GM12874 (cell line): Measurements from ENCODE around the gene PPWD1.

ENCODE experiments used
- TF ChIP-seq, protein P1 (sequence below): IDR thresholded peaks from 2 replicates; pipeline ENCODE4 v1.5.1; 2011; ENCODE audit warnings: low read depth, mild to moderate bottlenecking, control low read depth, low read length, moderate library complexity; ENCODE audit not compliant: insufficient read depth

Gene PPWD1

DNA sequence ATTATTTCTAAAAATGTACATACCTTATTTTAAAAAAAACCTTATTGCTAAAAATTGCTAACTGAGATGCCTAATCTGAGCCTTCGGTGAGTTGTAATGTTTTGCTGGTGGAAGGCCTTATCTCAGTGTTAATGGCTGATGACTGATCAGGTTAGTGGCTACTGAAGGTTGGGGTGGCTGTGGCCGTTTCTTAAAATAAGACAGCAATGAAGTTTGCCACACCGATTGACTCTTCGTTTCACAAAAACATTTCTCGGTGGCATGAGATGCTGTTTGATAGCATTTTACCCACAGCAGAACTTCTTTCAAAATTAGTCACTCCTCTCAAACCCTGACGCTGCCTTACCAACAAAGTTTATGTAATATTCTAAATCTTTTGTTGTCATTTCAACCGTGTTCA, 14.8 kb upstream of the PPWD1 start:
- TF ChIP-seq, protein P1, sequence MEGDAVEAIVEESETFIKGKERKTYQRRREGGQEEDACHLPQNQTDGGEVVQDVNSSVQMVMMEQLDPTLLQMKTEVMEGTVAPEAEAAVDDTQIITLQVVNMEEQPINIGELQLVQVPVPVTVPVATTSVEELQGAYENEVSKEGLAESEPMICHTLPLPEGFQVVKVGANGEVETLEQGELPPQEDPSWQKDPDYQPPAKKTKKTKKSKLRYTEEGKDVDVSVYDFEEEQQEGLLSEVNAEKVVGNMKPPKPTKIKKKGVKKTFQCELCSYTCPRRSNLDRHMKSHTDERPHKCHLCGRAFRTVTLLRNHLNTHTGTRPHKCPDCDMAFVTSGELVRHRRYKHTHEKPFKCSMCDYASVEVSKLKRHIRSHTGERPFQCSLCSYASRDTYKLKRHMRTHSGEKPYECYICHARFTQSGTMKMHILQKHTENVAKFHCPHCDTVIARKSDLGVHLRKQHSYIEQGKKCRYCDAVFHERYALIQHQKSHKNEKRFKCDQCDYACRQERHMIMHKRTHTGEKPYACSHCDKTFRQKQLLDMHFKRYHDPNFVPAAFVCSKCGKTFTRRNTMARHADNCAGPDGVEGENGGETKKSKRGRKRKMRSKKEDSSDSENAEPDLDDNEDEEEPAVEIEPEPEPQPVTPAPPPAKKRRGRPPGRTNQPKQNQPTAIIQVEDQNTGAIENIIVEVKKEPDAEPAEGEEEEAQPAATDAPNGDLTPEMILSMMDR, result no peak

DNA sequence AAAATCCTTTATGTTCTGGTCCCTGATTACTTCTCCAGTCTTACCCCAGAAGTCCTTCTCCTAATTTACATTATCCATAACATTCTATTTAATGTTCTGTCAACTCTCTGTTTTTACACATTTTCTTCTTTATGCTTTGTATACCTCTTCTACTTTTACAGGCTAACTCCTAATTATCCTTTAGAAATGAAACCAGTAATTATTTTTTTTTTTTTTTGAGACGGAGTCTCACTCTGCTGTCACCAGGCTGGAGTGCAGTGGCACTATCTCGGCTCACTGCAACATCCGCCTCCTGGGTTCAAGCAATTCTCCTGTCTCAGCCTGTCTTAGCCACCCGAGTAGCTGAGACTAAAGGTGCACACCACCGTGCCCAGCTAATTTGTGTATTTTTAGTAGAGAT, 9.2 kb upstream of the PPWD1 start:
- TF ChIP-seq, protein P1, result no peak

DNA sequence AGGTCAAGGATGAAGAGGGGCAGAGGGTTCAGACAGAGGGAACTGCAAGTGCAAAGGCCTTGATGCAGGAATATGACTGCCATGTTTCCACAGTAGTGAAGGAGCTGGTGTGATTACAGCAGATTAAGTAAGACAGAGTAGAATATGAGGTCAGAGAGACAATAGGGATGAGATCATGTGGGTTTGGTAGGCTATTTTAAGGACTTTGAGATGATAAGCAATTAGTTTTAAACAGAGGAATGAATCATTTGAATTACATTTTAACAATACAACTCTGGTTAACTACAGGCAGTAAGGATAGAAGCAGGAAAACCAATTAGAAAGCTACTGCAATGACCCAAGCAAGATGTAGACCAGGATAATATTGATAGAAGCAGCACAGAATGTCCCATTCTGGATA, 7.8 kb upstream of the PPWD1 start:
- TF ChIP-seq, protein P1, result no peak

DNA sequence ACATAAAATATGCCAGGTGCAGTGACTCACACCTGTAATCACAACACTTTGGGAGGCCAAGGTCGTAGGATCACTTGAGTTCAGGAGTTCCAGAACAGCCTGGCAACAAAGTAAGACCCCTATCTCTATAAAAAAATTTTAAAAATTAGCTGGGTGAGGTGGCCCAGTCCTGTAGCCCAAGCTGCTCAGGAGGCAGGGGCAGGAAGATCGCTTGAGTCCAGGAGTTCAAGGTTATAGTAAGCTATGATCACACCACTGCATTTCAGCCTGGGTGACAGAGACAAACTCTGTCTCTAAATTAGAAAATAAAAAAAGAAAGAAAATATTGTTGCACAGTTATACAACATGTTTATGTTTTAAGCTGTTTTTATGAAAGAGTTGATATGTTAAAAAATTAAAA, 6.9 kb upstream of the PPWD1 start:
- TF ChIP-seq, protein P1, result no peak

DNA sequence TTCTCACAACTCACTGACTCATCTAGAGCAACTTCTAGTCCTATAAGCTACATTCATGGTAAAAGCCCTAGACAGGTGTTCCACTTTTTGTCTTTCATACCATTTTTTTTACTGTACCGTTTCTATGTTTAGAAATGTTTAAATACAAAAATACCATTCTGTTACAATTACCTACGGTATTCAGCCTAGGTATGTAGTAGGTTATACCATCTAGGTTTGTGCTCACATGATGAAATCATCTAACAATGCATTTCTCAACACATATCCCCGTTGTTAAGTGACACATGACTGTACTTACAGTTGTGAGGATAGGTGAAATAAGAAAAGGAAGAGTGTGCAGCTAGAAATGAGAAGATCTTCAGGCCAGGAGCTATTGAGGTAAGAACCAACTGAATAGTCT, 6.4 kb upstream of the PPWD1 start:
- TF ChIP-seq, protein P1, result no peak

DNA sequence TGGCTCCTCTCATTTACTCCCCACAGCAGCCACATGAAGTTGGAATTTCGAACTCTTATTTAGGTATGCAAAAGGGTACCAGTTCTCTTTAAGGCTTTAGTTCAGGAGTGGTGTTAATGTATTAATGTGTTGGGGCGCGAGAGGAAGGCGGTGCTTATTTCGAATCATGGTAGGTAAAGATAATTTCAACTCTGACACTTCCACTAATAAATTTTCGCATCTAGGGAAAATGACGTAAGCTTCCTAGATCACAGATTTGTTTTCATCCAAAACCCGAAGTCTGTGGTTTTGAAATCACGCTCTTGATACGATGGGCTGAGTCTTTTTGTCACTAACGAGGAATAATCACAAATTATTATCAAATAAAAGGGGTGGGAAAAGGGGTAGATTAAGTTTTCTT, 681 bp downstream of the PPWD1 start:
- TF ChIP-seq, protein P1, result no peak

DNA sequence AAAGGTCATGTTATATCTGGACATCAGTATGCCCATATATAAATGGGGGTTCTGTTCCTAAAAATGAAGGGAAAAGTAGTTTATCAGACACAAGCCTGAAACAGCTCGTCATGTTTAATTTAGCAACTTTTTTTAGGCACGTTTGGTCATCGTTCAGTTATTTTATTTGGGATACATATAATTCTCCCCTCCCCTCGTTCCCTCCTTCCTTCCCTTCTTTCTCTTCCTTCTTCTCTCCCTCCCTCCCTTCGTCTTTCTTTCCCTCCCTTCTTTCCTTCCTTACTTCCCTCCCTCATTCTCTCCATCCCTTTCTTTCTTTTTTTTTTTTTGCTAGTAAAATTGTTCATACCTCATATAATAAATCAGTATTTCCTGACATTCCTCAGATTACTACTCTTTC, 3.4 kb downstream of the PPWD1 start:
- TF ChIP-seq, protein P1, result no peak
